Calu3 (cell line): Measurements from ENCODE around the gene IL6ST. TPM values are rescaled to one million over a fixed set of nuclear protein-coding genes. Genes with fewer than 3 reads are reported as not detected.

Experiments
- BruUV-seq: library from RNA; stranded (reverse); fragments of 400-500 nt; replicated peaks from 2 replicates; lab custom pipeline; 2021; lab: Mats Ljungman, UMichigan
- CTCF ChIA-PET: fragments of 300-600 bp; sonication (Branson Sonifier 250); formaldehyde crosslinking; loops from one replicate; lab custom pipeline; 2022; ENCODE audit warnings: antibody characterized with exemption; lab: Charles Lee
- DNase-seq: peaks from one replicate; pipeline ENCODE4 v3.0.0; 2022
- H3K27ac Mint-ChIP-seq: one replicate; pipeline ENCODE4 v1.8.0; 2022; ENCODE audit warnings: mixed read lengths; ENCODE audit not compliant: unreplicated experiment
- H3K27me3 Mint-ChIP-seq: one replicate; pipeline ENCODE4 v1.8.0; 2022; ENCODE audit warnings: mixed read lengths; ENCODE audit not compliant: unreplicated experiment
- H3K36me3 Mint-ChIP-seq: one replicate; pipeline ENCODE4 v1.8.0; 2022; ENCODE audit warnings: mild to moderate bottlenecking, moderate library complexity, mixed read lengths; ENCODE audit not compliant: insufficient read depth, unreplicated experiment
- H3K4me1 Mint-ChIP-seq: one replicate; pipeline ENCODE4 v1.8.0; 2022; ENCODE audit warnings: mild to moderate bottlenecking, low read depth, mixed read lengths; ENCODE audit not compliant: unreplicated experiment
- H3K4me3 Mint-ChIP-seq: one replicate; pipeline ENCODE4 v1.8.0; 2022; ENCODE audit warnings: mild to moderate bottlenecking, low read depth, moderate library complexity, mixed read lengths; ENCODE audit not compliant: unreplicated experiment
- H3K9me3 Mint-ChIP-seq: one replicate; pipeline ENCODE4 v1.8.0; 2022; ENCODE audit warnings: low read depth, mixed read lengths; ENCODE audit not compliant: unreplicated experiment
- CTCF ChIP-seq: fragments of 200-600 bp; IDR thresholded peaks from one replicate; pipeline ENCODE4 v1.8.0; 2022; ENCODE audit warnings: antibody characterized with exemption; ENCODE audit not compliant: unreplicated experiment
- intact Hi-C: fragments of 100-400 bp; cut with micrococcal nuclease; formaldehyde crosslinking; loops from one replicate; pipeline ENCODE4 v1.10.0; 2022; ENCODE audit not compliant: unreplicated experiment
- total RNA-seq: library from RNA; stranded (reverse); gene quantifications from 2 replicates; pipeline ENCODE4 v1.2.3, GENCODE V29; 2022

The IL6ST gene
- total RNA-seq, 1 experiment from 2014 or later, result 100 TPM

- DNase-seq, result no peak
- peaks cover 34% of the 10 kb centered on the region for H3K4me1 Mint-ChIP-seq
- intact Hi-C loops, result no loop called here
- H3K27me3 Mint-ChIP-seq, result no peaks in the 10 kb centered on the region
- no peaks in the 10 kb centered on the region for H3K9me3 Mint-ChIP-seq
- TF ChIP-seq CTCF, result no peak
- no peaks in the 10 kb centered on the region for H3K36me3 Mint-ChIP-seq
- H3K27ac Mint-ChIP-seq, result no peak overlapping the region
- BruUV-seq, result no TSS peak
- CTCF ChIA-PET, result interaction anchor here (0.6 kb wide), 1 partner anchor 1811 kb away, joined by 5 read pairs; no protein-coding TSS in a partner anchor
- no peak overlapping the region for H3K4me3 Mint-ChIP-seq
Observed at GRCh38 chr5:55885359-55885758, 109.4 kb downstream of the IL6ST start.

Other genes with a start within 250 kb of the IL6ST start
- gene IL31RA, start 143.6 kb downstream of the IL6ST start, total RNA-seq, result 2.4 and 3.2 TPM in 2 replicates
- not detected in 2 replicates for gene ANKRD55, start 238.4 kb upstream of the IL6ST start, total RNA-seq